GM12891 (cell line): ENCODE measurements around the gene PEPD.

Experiments used
- POLR2A ChIP-seq: IDR thresholded peaks from 2 replicates; pipeline ENCODE4 v1.6.1; 2011; ENCODE audit warnings: low read depth, low read length, control low read depth
- POLR2AphosphoS5 ChIP-seq: IDR thresholded peaks from 2 replicates; pipeline ENCODE4 v1.6.1; 2011; ENCODE audit warnings: low read depth, low read length, control low read depth
- SPI1 ChIP-seq: IDR thresholded peaks from 2 replicates; pipeline ENCODE4 v1.6.1; 2011; ENCODE audit warnings: low read depth, low read length, control low read depth
- TAF1 ChIP-seq: IDR thresholded peaks from 2 replicates; pipeline ENCODE4 v1.6.1; 2011; ENCODE audit warnings: low read depth, low read length, control low read depth

GRCh38 chr19:33449799-33450198 is 71.8 kb downstream of the PEPD start:
- TF ChIP-seq POLR2AphosphoS5 (no peak), TAF1 (no peak), POLR2A (no peak), SPI1 (no peak)
